ENCODE results near the gene AQP6.

AQP6 gene

DNA sequence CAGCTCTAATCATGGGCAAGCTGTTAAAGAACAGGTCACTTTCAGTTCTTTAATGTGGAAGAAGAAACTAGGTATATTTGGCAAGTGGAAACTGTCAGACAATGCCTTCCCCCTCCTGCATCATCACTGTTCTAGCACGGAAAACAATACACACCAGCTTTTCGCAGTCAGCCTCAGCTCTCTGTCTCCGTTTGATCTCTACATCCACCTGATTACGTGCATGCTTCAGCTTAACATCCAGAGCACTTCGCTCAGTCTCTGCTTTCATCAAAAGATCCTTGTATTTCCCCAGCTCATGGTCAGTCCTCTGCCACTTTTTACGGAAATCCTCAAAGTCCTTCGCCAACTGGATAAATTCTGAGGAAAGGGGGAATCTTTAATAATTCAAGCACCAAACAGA is 33.5 kb downstream of the AQP6 start:
- no peak for DNase-seq

DNA sequence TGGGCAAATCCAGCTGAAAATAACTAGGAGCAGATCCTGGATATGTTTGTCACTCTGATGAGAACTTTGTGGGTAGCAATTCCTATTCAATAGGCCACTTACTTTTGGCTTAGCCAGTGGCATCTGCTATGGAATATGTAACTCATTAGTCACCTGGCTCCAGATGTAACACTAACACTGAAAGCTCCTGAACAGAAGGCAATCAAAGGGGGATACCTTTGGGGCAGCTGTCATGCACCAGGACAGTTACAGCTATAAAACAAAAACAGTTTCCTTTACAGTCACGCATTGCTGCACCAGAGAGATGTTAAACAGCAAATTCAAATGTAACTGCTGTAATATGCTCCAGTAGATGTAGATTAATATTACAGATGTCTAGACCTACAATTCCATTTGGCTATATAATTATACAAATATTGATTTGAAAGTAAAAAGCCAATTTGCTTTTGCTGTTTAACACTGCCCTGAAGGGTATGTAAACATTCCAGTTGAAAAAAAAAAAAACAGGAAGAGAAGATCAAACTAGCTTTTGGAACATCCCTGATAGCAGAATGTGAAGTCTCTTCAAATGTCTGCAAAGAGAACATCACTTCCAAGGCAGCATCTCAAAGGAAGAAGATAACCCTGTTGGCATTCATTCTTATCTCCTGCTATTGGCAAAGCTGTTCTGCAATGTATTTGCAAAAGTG is 34.2 kb downstream of the AQP6 start:
- DNase-seq = no peak

DNA sequence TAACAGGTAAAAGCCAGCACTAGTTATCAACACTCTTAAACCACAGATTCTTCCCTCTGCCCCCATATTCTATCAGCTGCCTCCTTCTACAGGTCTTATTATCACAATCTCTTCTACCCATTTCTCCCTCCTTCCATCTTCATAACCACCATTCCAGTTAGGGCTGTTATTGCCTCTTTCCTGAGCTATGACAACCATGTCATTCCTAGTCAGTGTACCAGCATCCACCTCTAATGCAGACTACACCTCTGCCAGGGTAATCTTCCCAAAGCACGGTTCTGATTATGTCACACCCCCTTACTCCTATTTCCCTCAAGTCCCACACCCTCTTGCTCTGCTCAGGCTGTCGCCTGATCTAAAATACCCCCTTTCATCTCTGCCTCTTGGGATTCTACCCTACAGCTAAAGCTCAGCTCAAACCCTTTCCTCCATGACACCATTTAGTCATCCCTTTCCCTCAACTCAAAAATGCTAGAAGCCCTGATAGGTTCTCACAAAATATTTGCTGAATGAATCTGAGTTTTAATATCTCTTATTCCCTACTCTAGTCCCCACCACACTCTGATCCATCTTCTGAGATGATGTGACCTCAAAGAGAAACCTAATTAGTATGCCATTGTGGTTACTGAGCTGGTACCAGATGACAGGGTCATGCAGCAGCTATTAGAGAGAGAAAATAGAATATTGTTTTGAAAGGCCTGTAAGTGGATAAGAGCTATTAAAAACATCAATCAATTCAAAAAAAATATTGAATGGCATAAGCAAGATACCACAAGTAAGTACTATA is 40.8 kb downstream of the AQP6 start:
- peak; percentile 21 for DNase-seq

DNA sequence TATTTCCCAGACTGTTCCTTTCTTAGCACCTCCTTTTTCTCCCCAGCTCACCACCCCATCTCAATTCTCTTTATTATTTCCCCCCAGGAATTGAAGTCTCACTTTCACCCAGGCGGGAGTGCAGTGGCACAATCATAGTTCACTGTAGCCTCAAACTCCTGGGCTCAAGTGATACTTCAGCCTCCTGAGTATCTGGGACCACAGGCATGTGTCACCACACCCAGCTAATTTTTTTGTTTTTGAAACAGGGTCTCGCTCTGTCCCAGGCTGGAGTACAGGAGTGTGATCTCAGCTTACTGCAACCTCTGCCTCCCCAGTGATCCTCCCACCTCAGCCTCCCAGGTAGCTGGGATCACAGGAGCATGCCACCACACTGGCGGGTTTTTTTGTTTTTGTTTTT is 41.6 kb downstream of the AQP6 start:
- no peak for DNase-seq

DNA sequence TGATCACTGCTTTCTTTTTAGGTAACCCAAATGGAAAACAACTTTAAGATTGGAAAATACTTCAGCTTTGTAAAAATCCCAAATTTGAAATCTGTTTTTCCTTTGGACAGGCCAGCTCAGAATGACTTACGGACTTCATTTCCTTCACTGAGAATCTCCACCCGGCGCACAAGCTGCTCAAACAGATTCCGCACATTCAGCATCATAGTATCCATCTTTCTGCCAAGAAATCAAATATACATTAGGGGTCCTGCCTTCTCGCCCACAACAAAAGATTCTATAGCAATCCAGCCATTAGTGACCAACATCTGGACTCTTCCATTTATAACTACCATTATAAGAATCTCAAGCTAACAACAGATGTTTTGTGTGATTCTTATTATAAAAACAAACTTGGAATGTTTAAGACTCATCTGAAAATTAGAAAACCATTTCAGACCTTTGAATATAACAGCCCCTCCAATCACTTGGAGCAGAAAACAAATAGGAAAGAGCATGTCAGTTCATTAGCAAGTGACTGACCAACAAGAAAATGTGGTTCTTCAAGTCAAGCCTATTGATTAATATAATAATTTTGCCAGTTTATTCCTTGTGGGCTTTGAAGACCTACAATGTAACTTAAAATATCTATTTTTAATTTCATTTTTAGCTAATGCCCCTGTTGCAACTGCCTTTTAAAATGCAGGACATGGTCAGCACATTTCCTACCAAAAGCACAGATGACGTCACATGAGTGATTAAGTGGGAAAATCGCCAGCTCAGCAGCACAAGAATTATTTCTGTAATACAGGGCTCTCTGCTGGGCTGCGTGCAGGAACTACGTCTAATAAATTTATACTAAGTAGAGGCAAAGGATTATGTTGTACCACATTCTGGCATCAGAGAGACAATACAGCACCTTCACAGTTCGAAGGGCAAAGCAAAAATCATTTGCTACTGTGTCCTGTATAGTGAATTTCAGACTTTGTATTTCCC is 44.0 kb downstream of the AQP6 start:
- no peak for DNase-seq

DNA sequence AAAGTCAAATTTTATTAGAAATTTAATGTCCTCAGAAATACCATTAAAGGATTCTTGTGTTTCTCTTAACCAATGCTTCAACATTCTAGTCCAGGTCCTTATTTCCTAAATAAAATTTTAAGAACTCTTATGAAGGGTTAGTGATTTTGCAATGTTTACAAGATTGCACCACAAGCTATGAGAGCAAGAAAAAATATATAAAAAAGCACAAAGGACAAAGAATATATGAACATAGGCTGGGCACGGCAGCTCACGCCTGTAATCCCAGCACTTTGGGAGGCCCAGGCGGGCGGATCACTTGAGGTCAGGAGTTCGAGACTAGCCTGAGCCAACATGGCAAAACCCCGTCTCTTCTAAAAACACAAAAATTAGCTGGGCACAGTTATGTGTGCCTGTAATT is 44.9 kb downstream of the AQP6 start:
- DNase-seq = no peak

DNA sequence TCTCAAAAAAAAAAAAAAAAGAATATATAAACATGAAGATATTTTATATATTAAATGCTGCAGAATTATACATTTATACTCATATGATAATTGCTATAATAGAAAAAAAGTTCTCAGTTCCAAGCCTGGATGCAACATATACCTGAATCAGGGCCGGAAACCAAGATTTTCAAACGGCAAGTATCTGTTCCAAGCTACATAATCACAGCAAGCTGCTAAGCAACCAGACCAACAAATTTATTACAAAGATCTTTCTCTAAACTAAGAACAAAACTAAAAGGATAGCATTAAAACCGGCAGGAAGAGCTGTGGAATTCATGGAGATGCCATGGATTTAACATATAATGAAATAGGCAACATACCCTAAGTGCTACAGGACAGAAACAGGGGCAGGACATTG is 45.4 kb downstream of the AQP6 start:
- DNase-seq = no peak

DNA sequence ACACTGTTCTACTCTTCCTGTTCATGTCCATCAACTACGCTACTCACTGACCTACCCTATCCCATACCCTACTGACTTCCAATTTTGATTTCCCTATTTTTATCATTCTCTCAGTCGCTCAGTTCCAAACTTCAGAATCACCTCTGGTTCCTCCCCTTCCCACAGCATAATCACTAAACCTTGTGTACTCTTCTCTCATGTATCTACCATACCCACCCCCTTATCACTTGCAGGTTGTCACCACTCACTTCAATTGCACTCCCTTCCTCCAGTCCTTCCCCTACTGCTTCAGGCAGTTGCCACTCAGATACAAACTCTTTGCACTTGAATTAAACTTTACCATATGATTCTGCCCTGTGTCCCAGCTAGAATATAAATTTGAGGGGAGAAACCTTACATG is 46.2 kb downstream of the AQP6 start:
- DNase-seq = no peak

DNA sequence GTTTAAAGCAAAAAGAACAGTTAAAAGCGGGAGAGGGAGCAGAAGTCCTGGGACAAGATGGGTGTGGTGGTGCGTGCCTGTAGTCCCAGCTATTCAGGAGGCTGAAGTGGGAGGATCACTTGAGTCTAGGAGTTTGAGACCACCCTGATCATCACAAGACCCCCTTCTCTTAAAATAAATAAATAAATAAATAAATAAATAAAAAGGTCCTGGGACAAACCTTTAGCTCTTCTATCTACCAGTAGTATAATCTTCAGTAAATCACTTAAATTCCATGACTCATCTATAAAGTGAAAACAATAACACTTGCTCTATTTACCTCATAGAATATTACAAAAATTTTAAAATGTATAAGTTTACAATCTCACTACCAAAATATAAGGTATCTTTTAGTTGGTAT is 46.8 kb downstream of the AQP6 start:
- DNase-seq = no peak

DNA sequence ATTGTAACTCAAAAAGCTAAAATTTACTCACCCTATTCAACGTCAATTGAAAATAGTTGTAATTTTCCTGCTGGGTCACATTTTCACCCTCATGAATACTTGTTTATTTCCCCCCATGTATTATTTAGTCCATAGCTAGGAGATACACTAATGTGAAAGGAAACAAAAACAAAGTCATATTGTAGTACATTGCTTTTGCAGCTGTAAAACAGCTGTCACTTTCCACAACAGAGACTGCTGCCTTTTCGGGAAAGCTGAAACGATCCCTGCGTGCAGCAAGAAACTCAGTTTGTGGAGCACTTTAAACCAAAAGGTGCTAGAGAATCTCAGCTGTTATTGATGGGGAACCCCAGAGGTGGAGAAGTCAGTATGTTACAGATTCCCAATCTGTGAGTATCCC is 48.3 kb downstream of the AQP6 start:
- DNase-seq = no peak

DNA sequence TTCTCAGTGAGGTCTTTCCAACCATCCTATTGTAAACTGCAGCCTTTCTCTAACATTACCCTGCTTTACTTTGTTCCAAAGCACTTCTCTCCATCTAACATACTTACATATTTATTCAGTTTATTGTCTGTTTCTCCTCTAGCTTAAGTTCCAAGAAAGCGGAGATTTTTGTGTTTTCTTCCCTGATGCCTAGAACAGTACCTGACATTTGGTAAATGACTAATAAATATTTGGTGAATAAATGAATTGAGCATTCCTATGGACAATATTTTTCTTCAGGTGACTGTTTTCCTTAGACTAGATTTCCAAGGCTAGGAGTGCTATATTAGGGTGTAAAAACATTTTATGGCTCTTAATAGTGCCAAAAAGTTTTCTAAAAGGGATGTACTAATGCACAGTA is 50.2 kb downstream of the AQP6 start:
- DNase-seq = no peak

DNA sequence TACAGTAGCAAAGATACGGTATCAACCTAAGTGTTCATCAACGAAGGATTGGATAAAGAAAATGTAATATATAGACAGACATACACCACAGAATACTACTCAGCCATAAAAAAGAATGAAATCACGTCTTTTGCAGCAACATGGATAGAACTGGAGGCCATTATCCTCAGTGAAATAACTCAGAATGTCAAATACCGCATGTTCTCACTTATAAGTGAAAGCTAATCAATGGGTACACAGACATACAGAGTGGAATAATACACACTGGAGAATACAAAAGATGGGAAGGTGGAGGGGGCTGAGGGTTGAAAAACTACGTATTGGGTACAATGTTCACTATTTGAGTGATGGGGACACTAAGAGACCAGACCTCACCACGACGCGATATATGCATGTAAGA is 51.5 kb downstream of the AQP6 start:
- DNase-seq = no peak

DNA sequence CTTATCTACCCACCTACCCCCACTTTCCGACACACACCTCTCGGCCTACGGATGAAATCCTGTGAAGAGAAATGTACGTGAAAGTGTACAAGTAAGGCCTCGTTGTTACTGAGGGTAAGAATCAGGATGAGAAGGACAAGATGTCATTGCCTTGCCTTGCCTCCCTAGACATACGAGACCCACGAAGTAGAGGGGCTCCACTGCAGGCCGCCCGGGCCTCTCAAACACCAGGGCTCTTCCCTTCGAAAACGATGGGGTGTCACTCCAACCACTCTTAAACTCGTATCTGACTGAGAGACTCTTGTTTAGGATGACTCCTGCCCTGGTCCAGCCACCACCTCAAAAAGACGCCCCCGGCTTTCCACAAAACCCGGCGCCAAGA is 52.0 kb downstream of the AQP6 start:
- DNase-seq = peak; percentile 18

DNA sequence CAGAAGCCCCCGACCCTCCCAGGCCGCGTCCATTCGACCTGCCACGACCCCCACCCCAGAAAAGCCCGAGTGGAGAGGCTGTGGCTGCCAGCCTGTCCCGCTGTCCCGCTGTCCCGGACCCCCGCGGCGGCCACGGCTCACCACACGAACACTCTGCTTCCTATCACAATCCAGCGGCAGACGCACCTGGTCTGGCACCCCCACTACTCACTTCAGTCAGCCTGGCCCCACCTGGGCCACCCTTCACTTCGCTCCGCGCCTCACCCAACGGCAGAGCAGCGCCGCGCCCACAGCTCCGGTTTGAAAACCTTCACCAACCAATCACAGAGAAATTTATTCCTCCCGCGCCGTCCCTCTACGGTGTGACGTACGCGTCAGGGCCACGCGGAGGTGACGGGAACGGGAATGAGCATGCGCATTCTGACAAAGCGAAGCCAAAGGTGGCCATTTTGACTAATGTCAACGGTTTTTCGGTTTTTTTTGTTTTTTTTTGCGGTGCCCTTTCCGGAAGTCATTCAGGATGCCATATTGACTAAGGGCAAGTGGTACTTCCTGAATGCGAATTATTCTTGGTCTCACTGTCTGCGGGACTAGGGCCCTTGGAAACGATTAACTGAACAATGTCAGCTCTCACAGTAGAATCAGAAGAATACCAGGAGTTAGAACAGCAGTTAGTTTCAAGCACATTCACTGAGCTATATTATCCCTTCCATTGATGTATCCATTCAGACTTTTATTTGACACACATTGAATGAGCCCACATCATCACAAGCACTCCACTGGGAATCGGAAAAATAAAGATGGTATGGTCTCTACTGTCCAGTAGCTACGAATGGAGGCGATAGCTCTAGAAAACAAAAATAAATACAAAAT is 52.7 kb downstream of the AQP6 start, which contains the start of gene RACGAP1:
RACGAP1 (minus strand) TSS at position 308 of the 873 bp plus-strand sequence. CDS start 8,779 bp downstream, outside the sequence.
- DNase-seq = peak; percentile 98

DNA sequence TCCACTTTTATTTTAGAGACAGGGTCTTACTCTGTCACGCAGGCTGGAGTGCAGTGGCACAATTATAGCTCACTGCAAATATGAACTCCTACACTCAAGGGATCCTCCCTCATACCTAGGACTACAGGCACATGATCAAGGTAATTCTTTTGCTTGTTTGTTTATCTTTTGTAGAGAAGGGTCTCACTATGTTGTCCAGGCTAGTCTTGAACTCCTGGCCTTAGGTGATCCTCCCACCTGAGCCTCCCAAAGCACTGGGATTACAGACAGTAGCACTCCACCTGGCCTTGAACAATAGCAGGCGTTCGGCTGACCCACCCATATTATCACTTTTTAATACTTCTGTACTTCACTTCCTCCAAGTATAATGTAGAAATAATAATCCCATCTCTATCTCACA is 53.9 kb downstream of the AQP6 start:
- no peak for DNase-seq

Data from activated CD4-positive, alpha-beta T cell treated with anti-CD3 and anti-CD28 coated beads, Interleukin-2, amount 50 U/mL, for 16 hours (primary cell).